ENCODE measurements around the gene SPTBN4.

Gene SPTBN4

GRCh38 chr19:40609561-40610395 is 143.0 kb downstream of the SPTBN4 start:
- peak; percentile 74 for DNase-seq (ENCODE audit: low read depth)
- no peak for TF ChIP-seq CTCF (IDR thresholded peaks at IDR 0.05; ENCODE audit: control insufficient read depth, extremely low read depth, insufficient read depth)
- H3K4me3 ChIP-seq (ENCODE audit: low read depth, low read length) = peak overlapping the region; percentile 64

- H3K4me3 ChIP-seq (ENCODE audit: low read depth, low read length) = peak overlapping the region; percentile 64
- DNase-seq (ENCODE audit: low read depth) = no peak
- TF ChIP-seq CTCF (IDR thresholded peaks at IDR 0.05; ENCODE audit: control insufficient read depth, extremely low read depth, insufficient read depth) = no peak
Measured at GRCh38 chr19:40610396-40611064, 143.7 kb downstream of the SPTBN4 start.

GRCh38 chr19:40611096-40611495 is 144.3 kb downstream of the SPTBN4 start:
- DNase-seq (ENCODE audit: low read depth) = no peak
- peak overlapping the region; percentile 64 for H3K4me3 ChIP-seq (ENCODE audit: low read depth, low read length)
- TF ChIP-seq CTCF (IDR thresholded peaks at IDR 0.05; ENCODE audit: control insufficient read depth, extremely low read depth, insufficient read depth) = no peak

- H3K4me3 ChIP-seq (ENCODE audit: low read depth, low read length) = no peak overlapping the region
- no peak for DNase-seq (ENCODE audit: low read depth)
- TF ChIP-seq CTCF (IDR thresholded peaks at IDR 0.05; ENCODE audit: control insufficient read depth, extremely low read depth, insufficient read depth) = no peak
Measured at GRCh38 chr19:40611900-40612698, 145.3 kb downstream of the SPTBN4 start.

GRCh38 chr19:40612831-40613689 is 146.3 kb downstream of the SPTBN4 start:
- no peak for DNase-seq (ENCODE audit: low read depth)
- H3K4me3 ChIP-seq (ENCODE audit: low read depth, low read length) = no peak overlapping the region
- TF ChIP-seq CTCF (IDR thresholded peaks at IDR 0.05; ENCODE audit: control insufficient read depth, extremely low read depth, insufficient read depth) = no peak
